ENCODE measurements around the gene GMCL2.

Gene GMCL2

DNA sequence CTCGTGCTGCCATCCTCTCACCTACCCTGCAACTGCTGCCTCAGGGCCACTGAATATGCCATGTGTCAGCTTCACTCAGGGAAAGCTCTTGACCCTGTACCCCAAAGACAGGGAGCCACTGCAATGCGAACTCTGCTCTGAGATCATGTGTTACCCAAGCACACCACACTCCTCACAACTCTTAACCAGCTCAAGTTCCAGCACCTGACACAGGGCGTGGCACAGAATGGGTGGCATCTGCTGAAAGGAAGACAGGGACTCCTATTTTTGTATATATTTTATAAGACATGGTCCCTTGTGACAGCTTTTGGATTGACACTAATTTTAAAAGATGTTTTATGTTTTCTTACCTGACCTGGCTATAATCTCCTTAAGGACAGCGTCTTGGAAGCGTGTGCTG, 34.7 kb upstream of the GMCL2 start:
- DNase-seq (ENCODE audit: extremely low read depth in 1 of 2, low read depth in 1 of 2), result no peak

- DNase-seq (ENCODE audit: extremely low read depth in 1 of 2, low read depth in 1 of 2), result no peak
Observed at GRCh38 chr5:178221282-178221681, 34.1 kb upstream of the GMCL2 start.

GRCh38 chr5:178218827-178219226, 31.7 kb upstream of the GMCL2 start:
- no peak for DNase-seq (ENCODE audit: extremely low read depth in 1 of 2, low read depth in 1 of 2)

DNA sequence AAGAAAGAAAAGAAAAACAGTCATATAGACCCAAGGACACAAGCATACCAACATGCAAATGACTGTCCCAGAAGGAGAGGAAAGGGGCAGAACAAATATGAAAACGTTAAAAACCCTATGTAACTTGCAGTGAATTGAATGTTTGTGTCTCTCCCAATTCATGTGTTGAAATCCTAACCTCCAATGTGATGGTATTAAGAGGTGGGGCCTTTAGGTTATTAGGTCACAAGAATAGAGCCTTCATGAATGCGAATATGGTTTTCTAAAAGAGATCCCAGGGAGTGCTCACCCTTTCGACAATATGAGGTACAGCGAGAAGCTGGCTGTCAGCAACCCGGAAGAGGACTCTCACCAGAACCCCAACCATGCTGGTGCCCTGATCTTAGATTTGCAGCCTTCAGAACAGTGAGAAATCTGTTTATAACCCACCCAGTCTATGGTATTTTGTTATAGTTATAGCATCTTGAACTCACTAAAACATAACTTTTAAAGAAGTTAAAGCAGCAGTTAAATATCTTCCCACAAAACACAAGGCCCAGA, 31.1 kb upstream of the GMCL2 start:
- DNase-seq (ENCODE audit: extremely low read depth in 1 of 2, low read depth in 1 of 2), result no peak

DNA sequence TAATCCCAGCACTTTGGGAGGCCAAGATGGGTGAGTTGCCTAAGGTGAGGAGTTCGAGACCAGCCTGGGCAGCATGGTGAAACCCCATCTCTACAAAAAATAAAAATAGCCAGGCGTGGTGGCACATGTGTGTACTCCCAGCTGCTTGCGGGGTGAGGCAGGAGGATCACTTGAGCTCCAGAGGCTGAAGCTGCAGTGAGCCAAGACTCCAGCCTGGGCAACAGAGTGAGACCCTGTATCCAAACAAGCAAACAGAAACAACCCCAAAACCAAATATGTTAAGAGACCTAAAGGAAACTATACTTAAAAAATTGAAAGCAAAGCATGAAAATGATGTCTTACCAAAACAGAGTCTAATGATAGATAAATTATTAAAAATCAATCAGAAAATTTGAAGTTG, 29.6 kb upstream of the GMCL2 start:
- no peak for DNase-seq (ENCODE audit: extremely low read depth in 1 of 2, low read depth in 1 of 2)

- no peak for DNase-seq (ENCODE audit: extremely low read depth in 1 of 2, low read depth in 1 of 2)
Observed at GRCh38 chr5:178216088-178216534, 28.9 kb upstream of the GMCL2 start.

- no peak for DNase-seq (ENCODE audit: extremely low read depth in 1 of 2, low read depth in 1 of 2)
Observed at GRCh38 chr5:178215280-178216002, 28.3 kb upstream of the GMCL2 start.

GRCh38 chr5:178214160-178214803, 27.1 kb upstream of the GMCL2 start:
- DNase-seq (ENCODE audit: extremely low read depth in 1 of 2, low read depth in 1 of 2), result no peak

DNA sequence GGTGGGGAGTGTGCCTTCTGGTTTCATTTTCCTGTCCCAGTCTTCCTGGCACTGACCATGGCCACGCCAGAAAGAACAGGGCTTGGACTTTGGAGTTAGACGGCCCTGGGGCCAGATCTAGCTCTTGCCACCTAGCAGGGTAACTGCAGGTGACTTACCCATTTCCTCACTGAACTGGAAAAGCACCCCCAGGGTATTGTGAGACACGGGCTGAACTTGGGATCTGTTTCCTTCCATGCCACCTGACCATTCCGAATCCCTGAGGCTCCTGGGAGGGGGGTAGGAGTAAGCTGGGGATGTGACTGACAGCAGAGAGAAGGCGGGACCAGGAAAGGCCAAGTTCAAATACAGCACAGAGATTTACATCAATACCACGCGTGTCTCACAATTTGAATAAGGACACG, 26.6 kb upstream of the GMCL2 start:
- no peak for DNase-seq (ENCODE audit: extremely low read depth in 1 of 2, low read depth in 1 of 2)

- no peak for DNase-seq (ENCODE audit: extremely low read depth in 1 of 2, low read depth in 1 of 2)
Observed at GRCh38 chr5:178213003-178213461, 25.9 kb upstream of the GMCL2 start.

DNA sequence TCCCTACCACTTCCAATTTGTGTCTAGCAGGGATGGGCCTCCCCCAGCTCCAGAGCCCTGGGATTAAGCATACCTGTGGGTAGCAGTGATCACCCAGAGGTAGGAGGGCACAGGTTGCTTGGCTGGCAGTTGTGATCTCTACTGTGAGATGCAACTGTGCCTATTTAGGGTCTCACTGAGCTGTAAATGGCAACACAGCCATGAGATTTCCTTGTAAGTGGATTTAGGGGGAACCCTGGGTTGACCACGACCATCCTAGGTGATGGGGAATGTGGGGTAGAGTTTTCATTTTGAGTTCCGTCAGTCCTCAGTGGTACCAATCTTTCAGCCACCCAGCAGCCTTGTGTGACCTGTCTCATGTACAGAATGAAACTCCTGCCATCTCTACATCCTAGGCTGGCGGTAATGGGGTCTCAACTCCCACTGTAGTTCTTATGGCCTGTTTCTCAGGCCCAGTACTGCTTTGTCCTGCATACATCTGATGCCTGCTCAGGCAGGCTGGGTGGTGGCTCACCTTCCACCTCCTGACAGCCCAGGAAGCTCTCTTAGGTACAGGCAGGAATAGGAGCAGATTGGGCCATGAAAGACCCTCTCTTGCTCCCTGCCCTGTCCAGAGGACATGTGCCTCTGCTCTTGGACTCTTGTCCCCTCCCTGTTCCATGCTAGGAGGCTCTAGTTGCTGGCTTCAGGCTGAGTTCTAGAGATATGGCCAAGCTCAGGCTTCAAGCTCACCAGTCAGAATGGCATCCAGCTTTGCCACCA, 25.3 kb upstream of the GMCL2 start:
- DNase-seq (ENCODE audit: extremely low read depth in 1 of 2, low read depth in 1 of 2), result no peak

DNA sequence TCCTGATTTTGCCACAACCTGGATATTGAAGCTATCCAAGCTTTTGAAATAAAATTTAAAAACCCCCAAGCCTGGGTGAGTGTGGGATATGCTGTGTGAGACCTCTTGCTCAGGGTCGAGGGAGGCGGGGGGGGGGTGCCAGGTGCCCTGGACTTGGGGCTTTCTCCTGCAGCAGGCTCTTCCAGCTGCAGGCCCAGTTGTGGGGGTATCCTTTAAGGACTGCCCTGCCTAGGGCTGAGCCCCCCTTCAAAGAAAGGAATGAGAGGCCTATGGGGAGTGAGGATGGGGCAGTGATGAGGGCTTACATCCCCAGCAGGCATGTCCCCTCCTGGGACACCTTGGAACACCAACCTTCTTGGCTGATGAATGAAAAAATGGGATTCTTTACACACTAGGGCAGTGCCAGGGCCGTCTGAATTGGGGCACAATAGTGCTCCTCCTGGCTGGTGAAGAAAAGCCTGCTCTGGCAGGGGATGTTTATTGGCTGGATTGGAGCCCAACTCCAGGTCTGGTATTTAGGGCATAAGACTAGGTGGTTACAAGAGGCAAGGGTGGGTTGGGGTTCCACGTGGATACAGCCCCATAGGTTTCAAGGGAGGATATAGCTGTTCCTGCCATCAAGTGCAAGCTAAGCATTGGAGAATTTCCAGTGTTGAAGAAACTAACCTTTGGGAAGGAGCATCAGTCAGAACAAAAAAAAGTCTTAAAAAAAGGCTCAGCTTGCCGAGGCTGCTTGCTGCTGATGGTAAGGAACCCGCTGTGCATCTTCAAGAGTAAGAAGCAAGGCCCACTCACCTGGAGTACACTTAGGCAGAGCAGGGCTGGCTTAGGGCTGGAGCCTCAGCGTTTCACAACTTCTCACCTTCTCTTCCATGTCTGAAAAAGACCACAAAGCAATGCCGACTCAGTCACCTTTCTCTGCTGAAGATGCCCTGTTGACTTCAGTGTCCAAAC, 24.2 kb upstream of the GMCL2 start:
- DNase-seq (ENCODE audit: extremely low read depth in 1 of 2, low read depth in 1 of 2), result no peak

- DNase-seq (ENCODE audit: extremely low read depth in 1 of 2, low read depth in 1 of 2), result no peak
Observed at GRCh38 chr5:178210686-178211085, 23.5 kb upstream of the GMCL2 start.

DNA sequence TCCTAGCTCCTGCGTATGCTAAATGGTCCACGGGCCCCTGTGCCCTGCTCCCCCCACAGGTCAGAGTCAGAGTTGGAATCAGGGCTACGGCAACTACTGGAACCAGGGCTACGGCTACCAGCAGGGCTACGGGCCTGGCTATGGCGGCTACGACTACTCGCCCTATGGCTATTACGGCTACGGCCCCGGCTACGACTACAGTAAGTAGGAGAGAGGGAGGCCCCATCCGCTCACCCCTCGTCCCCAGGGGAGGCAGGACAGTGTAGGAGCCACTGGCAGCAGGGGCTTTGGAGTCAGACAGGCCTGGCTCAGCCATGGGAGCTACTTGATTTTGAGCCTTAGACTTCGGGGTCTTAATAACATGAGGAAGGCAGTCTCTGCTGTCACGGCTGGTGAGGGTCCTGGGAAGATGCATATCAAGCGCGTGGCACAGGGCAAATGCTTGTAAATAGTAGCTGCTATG, 22.9 kb upstream of the GMCL2 start:
- no peak for DNase-seq (ENCODE audit: extremely low read depth in 1 of 2, low read depth in 1 of 2)

DNA sequence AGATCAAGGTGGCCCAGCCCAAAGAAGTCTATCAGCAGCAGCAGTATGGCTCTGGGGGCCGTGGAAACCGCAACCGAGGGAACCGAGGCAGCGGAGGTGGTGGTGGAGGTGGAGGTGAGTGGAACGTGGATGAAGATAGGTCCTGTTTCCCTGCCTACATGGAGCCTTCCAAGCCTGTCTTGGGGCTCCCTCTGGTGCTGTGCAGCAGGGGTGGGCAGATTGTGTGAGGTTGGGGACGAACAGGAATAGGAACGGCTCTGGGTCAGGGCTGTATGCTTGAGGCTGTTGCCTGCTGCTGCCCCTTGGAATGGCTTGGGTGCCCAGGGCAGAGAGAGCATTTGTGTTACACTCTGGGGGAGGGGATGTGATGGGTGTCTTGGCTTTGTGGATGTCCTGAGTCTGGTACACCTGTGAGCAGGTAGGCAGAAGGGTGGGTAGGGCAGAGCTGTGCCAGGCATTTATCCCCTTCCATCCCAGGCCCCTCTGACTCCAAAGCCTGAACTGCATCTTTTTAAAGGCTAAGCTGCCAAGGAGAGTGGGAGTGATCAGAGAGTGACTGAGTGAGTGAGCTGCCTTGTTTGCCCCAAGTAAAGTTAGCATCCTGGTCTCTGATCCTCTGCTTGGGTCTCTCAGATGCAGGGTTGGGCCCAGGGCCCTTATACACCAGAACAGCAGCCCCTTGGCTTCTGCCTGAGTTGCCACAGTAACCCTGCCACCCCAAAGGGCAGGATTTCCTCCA, 22.3 kb upstream of the GMCL2 start:
- DNase-seq (ENCODE audit: extremely low read depth in 1 of 2, low read depth in 1 of 2), result no peak

DNA sequence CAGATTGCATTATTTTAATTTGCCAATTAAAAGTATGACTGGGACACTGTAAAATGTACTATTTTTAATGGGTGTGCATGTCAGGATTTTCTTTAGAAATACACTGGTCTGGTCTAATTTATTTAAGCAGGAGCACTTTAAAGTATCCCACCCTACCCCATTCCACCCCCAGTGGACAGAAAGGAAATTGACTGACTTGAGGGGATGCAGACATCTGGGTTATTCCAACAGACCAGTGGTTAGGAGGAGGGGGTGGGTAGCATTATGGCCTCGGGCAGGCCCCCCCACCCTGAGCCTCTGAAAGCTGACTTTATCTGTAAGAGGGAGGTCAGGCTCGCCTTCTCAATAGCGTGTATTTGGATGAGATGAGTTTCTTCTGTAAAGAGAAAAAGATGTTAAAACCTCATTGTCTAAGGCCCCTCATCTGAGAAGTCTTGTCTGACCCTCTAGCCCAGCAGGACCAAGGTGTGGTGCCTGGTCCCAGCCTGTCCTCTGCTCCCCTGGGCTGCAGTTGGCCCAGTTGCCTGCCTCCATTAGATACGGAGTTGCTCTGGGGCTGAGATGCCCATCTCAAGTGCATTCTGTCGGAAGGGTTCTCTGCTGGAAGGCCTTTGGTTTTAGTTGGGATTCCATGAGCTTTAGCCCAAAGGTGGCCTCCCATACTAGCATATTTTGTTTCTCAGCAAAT, 21.5 kb upstream of the GMCL2 start:
- no peak for DNase-seq (ENCODE audit: extremely low read depth in 1 of 2, low read depth in 1 of 2)

GRCh38 chr5:178207917-178208280, 20.7 kb upstream of the GMCL2 start:
- no peak for DNase-seq (ENCODE audit: extremely low read depth in 1 of 2, low read depth in 1 of 2)

DNA sequence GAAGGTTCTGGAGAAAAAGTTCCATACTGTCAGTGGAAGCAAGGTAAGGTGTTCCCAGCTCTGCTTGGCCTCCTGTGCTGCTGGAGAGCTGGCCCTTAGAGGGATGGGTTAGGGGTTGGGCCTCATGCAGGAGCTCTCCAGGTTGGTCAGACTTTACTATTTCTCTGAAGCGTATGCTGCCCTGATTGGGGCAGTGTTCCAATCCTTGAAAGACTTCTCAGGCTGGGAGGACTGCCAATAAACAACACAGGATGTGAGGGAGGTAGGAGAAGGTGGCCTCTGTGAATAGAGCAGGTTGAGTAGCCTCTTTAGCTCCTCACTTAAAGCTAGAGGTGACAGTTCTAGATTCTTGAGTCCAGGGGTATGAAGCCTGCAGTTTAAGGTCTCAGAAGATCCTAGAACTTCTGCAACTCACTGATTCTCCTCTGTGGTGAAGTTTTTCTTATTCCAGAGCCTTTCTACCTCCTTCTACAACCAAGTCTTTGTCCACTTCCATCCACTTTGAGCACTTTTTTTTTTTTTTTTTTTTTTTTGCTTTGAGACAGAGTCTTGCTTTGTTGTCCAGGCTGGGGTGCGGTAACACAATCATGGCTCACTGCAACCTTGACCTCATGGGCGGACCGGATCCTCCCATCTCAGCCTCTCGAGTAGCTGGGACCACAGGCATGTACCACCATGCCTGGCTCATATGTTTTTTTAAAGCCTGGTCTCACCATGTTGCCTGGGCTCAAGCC, 20.2 kb upstream of the GMCL2 start:
- no peak for DNase-seq (ENCODE audit: extremely low read depth in 1 of 2, low read depth in 1 of 2)

Measured in stimulated activated CD8-positive, alpha-beta memory T cell treated with anti-CD3 and anti-CD28 coated beads, Interleukin-7, amount 100 ng/mL, for 48 hours (primary cell).